Body of pancreas (tissue), 4 donors: ENCODE results near the gene RALB. TPM values are rescaled to one million over a fixed set of nuclear protein-coding genes. Genes with fewer than 3 reads are reported as not detected.

Experiments used
- ATAC-seq: fragments of 150-250 bp; one replicate; pipeline ENCODE4 v1.9.1; 2016
- DNase-seq, 4 donors: peaks; one replicate each; pipeline ENCODE4 v3.0.0-alpha.2; 2019
- H3K27ac ChIP-seq, 4 donors: fragments of 200-600 bp; sonication (generic); 1 replicate in 3 of 4; 2 replicates in 1 of 4; pipeline versions ENCODE4 v1.5.1 to v1.6.1; 2016 to 2019; ENCODE audit warnings: mild to moderate bottlenecking in 1 of 4, mixed read lengths in 1 of 4, moderate library complexity in 1 of 4
- H3K27me3 ChIP-seq, 2 donors: fragments of 200-600 bp; sonication (generic); one replicate each; pipeline ENCODE4 v1.6.0; 2016; ENCODE audit warnings: mild to moderate bottlenecking in 1 of 2
- H3K36me3 ChIP-seq, 2 donors: fragments of 200-600 bp; sonication (generic); replicated peaks in 1 of 2; 2 replicates each; pipeline ENCODE4 v1.5.1; 2016; ENCODE audit warnings: low read depth in 2 of 2; ENCODE audit not compliant: insufficient read depth in 1 of 2
- H3K4me1 ChIP-seq: fragments of 200-600 bp; sonication (generic); one replicate; pipeline ENCODE4 v1.6.0; 2016
- H3K4me3 ChIP-seq, 2 donors: fragments of 200-600 bp; sonication (generic); 1 replicate in 1 of 2; 2 replicates in 1 of 2; pipeline ENCODE4 v1.5.1; 2016 to 2019
- H3K9me3 ChIP-seq, 3 donors: fragments of 200-600 bp; sonication (generic); 1 replicate in 2 of 3; 2 replicates in 1 of 3; pipeline ENCODE4 v1.5.1; 2016
- POLR2A ChIP-seq, 3 donors: fragments of 450-650 bp; IDR thresholded peaks; one replicate each; pipeline ENCODE4 v1.6.1; 2016; ENCODE audit warnings: antibody characterized with exemption in 3 of 3, mild to moderate bottlenecking in 2 of 3
- WGBS, 2 donors: methylation state at CpG; one replicate each; pipeline ENCODE4 v1.1.5; 2017; 5-methylcytosine and 5-hydroxymethylcytosine counted together
- intact Hi-C: fragments of 100-400 bp; cut with DNase I; formaldehyde crosslinking; loops from one replicate; pipeline ENCODE4 v1.15.1; 2023
- total RNA-seq, 2 donors: library from RNA; depleted of rRNA; stranded (reverse); fragments of >200 nt; gene quantifications; one replicate each; pipeline ENCODE4 v1.1.0, GENCODE V29; 2016
- TF ChIP-seq, protein P1 (sequence below), 7 experiments: fragments of 450-650 bp in 4 of 7; fragments of 200-600 bp in 3 of 7; sonication (generic) in 3 of 7; IDR thresholded peaks; one replicate each; pipeline ENCODE4 v1.5.1; 2016 to 2019; ENCODE audit warnings: antibody characterized with exemption in 7 of 7

Gene RALB
- total RNA-seq, 2 donors from 2014 or later, result 17.8 to 21.3 TPM

DNA sequence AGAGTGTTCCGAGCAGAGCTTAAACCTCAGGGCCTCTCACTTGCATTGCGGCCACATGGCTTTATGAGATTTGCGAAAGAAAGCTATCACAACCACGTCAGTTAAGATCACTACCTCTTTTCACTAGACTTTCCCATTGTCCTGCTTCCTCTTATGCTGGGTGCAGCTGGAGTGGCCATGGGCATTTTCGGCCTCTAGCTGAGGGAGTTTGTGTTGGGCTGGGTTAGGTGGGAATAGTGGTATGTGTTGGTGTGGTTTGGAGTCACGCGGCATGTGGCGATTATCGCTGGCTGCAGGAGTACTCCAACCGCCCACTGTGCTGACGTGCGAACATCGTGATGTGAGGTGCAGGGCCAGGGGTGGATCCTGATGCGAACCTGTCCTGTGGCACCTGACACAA is 27.1 kb downstream of the RALB start:
- no peak for TF ChIP-seq POLR2A (IDR thresholded peaks at IDR 0.05)
- TF ChIP-seq, protein P1, sequence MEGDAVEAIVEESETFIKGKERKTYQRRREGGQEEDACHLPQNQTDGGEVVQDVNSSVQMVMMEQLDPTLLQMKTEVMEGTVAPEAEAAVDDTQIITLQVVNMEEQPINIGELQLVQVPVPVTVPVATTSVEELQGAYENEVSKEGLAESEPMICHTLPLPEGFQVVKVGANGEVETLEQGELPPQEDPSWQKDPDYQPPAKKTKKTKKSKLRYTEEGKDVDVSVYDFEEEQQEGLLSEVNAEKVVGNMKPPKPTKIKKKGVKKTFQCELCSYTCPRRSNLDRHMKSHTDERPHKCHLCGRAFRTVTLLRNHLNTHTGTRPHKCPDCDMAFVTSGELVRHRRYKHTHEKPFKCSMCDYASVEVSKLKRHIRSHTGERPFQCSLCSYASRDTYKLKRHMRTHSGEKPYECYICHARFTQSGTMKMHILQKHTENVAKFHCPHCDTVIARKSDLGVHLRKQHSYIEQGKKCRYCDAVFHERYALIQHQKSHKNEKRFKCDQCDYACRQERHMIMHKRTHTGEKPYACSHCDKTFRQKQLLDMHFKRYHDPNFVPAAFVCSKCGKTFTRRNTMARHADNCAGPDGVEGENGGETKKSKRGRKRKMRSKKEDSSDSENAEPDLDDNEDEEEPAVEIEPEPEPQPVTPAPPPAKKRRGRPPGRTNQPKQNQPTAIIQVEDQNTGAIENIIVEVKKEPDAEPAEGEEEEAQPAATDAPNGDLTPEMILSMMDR (IDR thresholded peaks at IDR 0.05), result no peak
- Histone ChIP-seq H3K4me1 (peaks cover 22% of the 10 kb centered on the region), H3K27me3 (no peaks in the 10 kb centered on the region)

GRCh38 chr2:120283649-120284048 is 31.0 kb downstream of the RALB start:
- DNase-seq (no peak), ATAC-seq (no peak)
- TF ChIP-seq POLR2A (IDR thresholded peaks at IDR 0.05), result no peak
- TF ChIP-seq, protein P1 (IDR thresholded peaks at IDR 0.05), result no peak
- WGBS, 2 donors, result 78 to 84% methylated on average over 4 of the region's 4 CpGs
- peaks cover 4% of the 10 kb centered on the region for H3K4me1 ChIP-seq
- intact Hi-C loops, result no loop called here
- H3K9me3 ChIP-seq, result no peaks in the 10 kb centered on the region
- H3K27me3 ChIP-seq, result no peaks in the 10 kb centered on the region
- H3K36me3 ChIP-seq, result peaks cover 0 to 5% of the 10 kb centered on the region in 2 donors
- no peak overlapping the region for H3K4me3 ChIP-seq
- H3K27ac ChIP-seq, result no peak overlapping the region

More for the DNA sequence above, 27.1 kb downstream of the RALB start:
- no peak overlapping the region for H3K4me3 ChIP-seq
- no peaks in the 10 kb centered on the region for H3K9me3 ChIP-seq
- WGBS, 2 donors, result 91 to 98% methylated on average over 14 of the region's 14 CpGs
- no peak for ATAC-seq
- no peak overlapping the region for H3K27ac ChIP-seq
- peaks cover 0 to 5% of the 10 kb centered on the region in 2 donors for H3K36me3 ChIP-seq
- no peak for DNase-seq
- intact Hi-C loops, result no loop called here

DNA sequence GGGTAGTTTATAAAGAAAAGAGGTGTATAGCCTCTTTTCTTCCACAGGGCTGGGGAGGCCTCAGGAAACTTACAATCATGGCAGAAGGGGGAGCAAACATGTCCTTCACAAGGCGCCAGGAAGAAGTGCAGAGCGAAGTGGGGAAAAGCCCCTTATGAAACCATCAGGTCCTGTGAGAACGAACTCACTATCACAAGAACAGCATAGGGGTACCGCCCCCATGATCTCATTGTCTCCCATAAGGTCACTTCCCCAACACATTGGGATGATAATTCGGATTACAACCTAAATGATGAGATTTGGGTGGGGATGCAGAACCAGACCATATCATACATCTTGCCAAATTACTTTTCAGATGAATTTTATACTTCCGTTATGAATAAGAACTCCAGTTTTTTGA is 32.4 kb downstream of the RALB start:
- TF ChIP-seq, protein P1 (IDR thresholded peaks at IDR 0.05), result no peak
- no peak for TF ChIP-seq POLR2A (IDR thresholded peaks at IDR 0.05)
- no peak overlapping the region for H3K27ac ChIP-seq
- H3K36me3 ChIP-seq, result no peaks in the 10 kb centered on the region
- intact Hi-C loops, result no loop called here
- H3K27me3 ChIP-seq, result no peaks in the 10 kb centered on the region
- no peak overlapping the region for H3K4me3 ChIP-seq
- DNase-seq (no peak), ATAC-seq (no peak)
- peaks cover 4% of the 10 kb centered on the region for H3K4me1 ChIP-seq
- no peaks in the 10 kb centered on the region for H3K9me3 ChIP-seq
- 92% methylated on average over 6 of the region's 6 CpGs for WGBS, 2 donors

- WGBS, 2 donors, result 57 to 61% methylated on average over 8 of the region's 8 CpGs
- Histone ChIP-seq H3K9me3 (no peaks in the 10 kb centered on the region), H3K27ac (peak overlapping the region in 1 of 4 donors; percentile 22), H3K4me1 (peaks cover 4% of the 10 kb centered on the region), H3K36me3 (no peaks in the 10 kb centered on the region), H3K4me3 (no peak overlapping the region), H3K27me3 (no peaks in the 10 kb centered on the region)
- no peak for TF ChIP-seq POLR2A (IDR thresholded peaks at IDR 0.05)
- TF ChIP-seq, protein P1 (IDR thresholded peaks at IDR 0.05), result no peak
- ATAC-seq (peak; percentile 35), DNase-seq (peak in 1 of 4 donors; percentile 17)
- intact Hi-C loops, result no loop called here
Measured at GRCh38 chr2:120287183-120288015, 34.7 kb downstream of the RALB start.

DNA sequence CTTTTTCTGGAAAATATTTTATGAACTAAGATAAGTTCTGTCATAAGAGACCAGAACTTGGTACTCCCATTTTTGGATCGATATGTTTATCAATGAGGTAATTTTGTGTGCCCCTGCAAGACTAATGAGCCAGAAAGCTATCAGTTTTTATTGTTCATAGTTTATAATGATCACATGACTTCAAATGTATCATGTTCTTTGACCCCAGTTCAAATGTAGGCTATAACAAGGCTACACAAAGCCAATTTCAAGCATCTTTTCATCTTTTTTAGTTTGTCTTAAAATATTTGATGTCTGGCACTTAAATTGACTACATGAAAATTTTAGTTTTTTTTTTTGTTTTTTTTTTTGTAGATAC is 35.3 kb downstream of the RALB start:
- Histone ChIP-seq H3K36me3 (no peaks in the 10 kb centered on the region), H3K9me3 (no peaks in the 10 kb centered on the region), H3K4me3 (no peak overlapping the region), H3K27ac (no peak overlapping the region), H3K27me3 (no peaks in the 10 kb centered on the region), H3K4me1 (peaks cover 4% of the 10 kb centered on the region)
- DNase-seq (no peak), ATAC-seq (no peak)
- TF ChIP-seq, protein P1 (IDR thresholded peaks at IDR 0.05), result no peak
- intact Hi-C loops, result no loop called here
- 85 to 97% methylated on average over 1 of the region's 1 CpG for WGBS, 2 donors
